ENCODE measurements around the gene FHIT.

GRCh38 chr3:61043156-61043555 is 208.1 kb downstream of the FHIT start:
- TF ChIP-seq CTCF (IDR thresholded peaks at IDR 0.05; ENCODE audit: insufficient read depth, low read length, poor library complexity, severe bottlenecking): no peak
- no peak for TF ChIP-seq EZH2phosphoT487 (conservative IDR thresholded peaks at IDR 0.05; ENCODE audit: low read length)
